ENCODE measurements around the gene DDRGK1.

Gene DDRGK1

GRCh38 chr20:3235666-3236324 is 31.3 kb upstream of the DDRGK1 start:
- no peak for DNase-seq (ENCODE audit: low read depth)

GRCh38 chr20:3233991-3234498 is 29.6 kb upstream of the DDRGK1 start:
- no peak for DNase-seq (ENCODE audit: low read depth)

GRCh38 chr20:3233131-3233990 is 28.9 kb upstream of the DDRGK1 start:
- no peak for DNase-seq (ENCODE audit: low read depth)

- DNase-seq (ENCODE audit: low read depth) = no peak
Observed at GRCh38 chr20:3231889-3232588, 27.6 kb upstream of the DDRGK1 start.

GRCh38 chr20:3231116-3231515 is 26.6 kb upstream of the DDRGK1 start:
- DNase-seq (ENCODE audit: low read depth) = no peak

GRCh38 chr20:3229798-3230197 is 25.3 kb upstream of the DDRGK1 start:
- no peak for DNase-seq (ENCODE audit: low read depth)

GRCh38 chr20:3229158-3229557 is 24.7 kb upstream of the DDRGK1 start:
- no peak for DNase-seq (ENCODE audit: low read depth)

GRCh38 chr20:3228750-3229032 is 24.2 kb upstream of the DDRGK1 start:
- no peak for DNase-seq (ENCODE audit: low read depth)

- DNase-seq (ENCODE audit: low read depth) = no peak
Observed at GRCh38 chr20:3227936-3228749, 23.7 kb upstream of the DDRGK1 start.

GRCh38 chr20:3227506-3227905 is 23.0 kb upstream of the DDRGK1 start:
- DNase-seq (ENCODE audit: low read depth) = no peak

GRCh38 chr20:3226864-3227263 is 22.4 kb upstream of the DDRGK1 start:
- no peak for DNase-seq (ENCODE audit: low read depth)

- DNase-seq (ENCODE audit: low read depth) = no peak
Observed at GRCh38 chr20:3226093-3226492, 21.6 kb upstream of the DDRGK1 start.

- DNase-seq (ENCODE audit: low read depth) = no peak
Observed at GRCh38 chr20:3224681-3225421, 20.4 kb upstream of the DDRGK1 start.

- DNase-seq (ENCODE audit: low read depth) = no peak
Observed at GRCh38 chr20:3223994-3224680, 19.7 kb upstream of the DDRGK1 start.

GRCh38 chr20:3223651-3223993 is 19.1 kb upstream of the DDRGK1 start:
- DNase-seq (ENCODE audit: low read depth) = no peak

GRCh38 chr20:3222635-3223600 is 18.4 kb upstream of the DDRGK1 start:
- DNase-seq (ENCODE audit: low read depth) = no peak

- DNase-seq (ENCODE audit: low read depth) = no peak
Observed at GRCh38 chr20:3221398-3222226, 17.1 kb upstream of the DDRGK1 start.

GRCh38 chr20:3218307-3218988 is 14.0 kb upstream of the DDRGK1 start:
- DNase-seq (ENCODE audit: low read depth) = no peak
